Stimulated activated CD8-positive, alpha-beta memory T cell treated with anti-CD3 and anti-CD28 coated beads, Interleukin-7, amount 100 ng/mL, for 4 hours (primary cell): Measurements from ENCODE around the gene TBC1D32.
"Not testable (repeated sequence)": the region's sequence is repeated elsewhere in the genome, so short reads cannot be mapped to it uniquely, and the experiment has no call there.

Source experiments
- DNase-seq, 2 donors: peaks; one replicate each; pipeline ENCODE4 v3.0.0-alpha.2; 2020; ENCODE audit warnings: low read depth in 2 of 2

The TBC1D32 gene

GRCh38 chr6:121334299-121335086, at the start of gene TBC1D32:
Gene TBC1D32, minus strand, starts transcription at chr6:121334480. Its CDS starts 50 bp downstream, at chr6:121334430.
- peak; percentile 86 to 88 for DNase-seq

GRCh38 chr6:121383478-121383877, 49.2 kb upstream of the TBC1D32 start:
- no peak for DNase-seq

- DNase-seq: no peak
These were observed 48.3 kb upstream of the TBC1D32 start for GRCh38 chr6:121382467-121383121.

- DNase-seq: no peak
These were observed 42.1 kb upstream of the TBC1D32 start for GRCh38 chr6:121376411-121376810.

- not testable (repeated sequence) for DNase-seq
These were observed 39.9 kb upstream of the TBC1D32 start for GRCh38 chr6:121374219-121374618.

GRCh38 chr6:121365536-121366521, 31.5 kb upstream of the TBC1D32 start:
- DNase-seq: no peak

GRCh38 chr6:121356575-121356974, 22.3 kb upstream of the TBC1D32 start:
- DNase-seq: no peak

- no peak for DNase-seq
These were observed 20.5 kb upstream of the TBC1D32 start for GRCh38 chr6:121354764-121355163.

GRCh38 chr6:121352941-121353340, 18.7 kb upstream of the TBC1D32 start:
- no peak for DNase-seq

- DNase-seq: no peak
These were observed 17.6 kb upstream of the TBC1D32 start for GRCh38 chr6:121351916-121352315.

GRCh38 chr6:121349596-121349995, 15.3 kb upstream of the TBC1D32 start:
- DNase-seq: no peak

- DNase-seq: no peak
These were observed 13.2 kb upstream of the TBC1D32 start for GRCh38 chr6:121347484-121347883.

- no peak for DNase-seq
These were observed 10.3 kb upstream of the TBC1D32 start for GRCh38 chr6:121344539-121344938.

- no peak for DNase-seq
These were observed 5.5 kb upstream of the TBC1D32 start for GRCh38 chr6:121339639-121340226.

- DNase-seq: no peak
These were observed 4.7 kb upstream of the TBC1D32 start for GRCh38 chr6:121338956-121339355.

GRCh38 chr6:121338366-121338765, 4.1 kb upstream of the TBC1D32 start:
- DNase-seq: no peak

- DNase-seq: no peak
These were observed 1.1 kb upstream of the TBC1D32 start for GRCh38 chr6:121335087-121336008.

- DNase-seq: not testable (repeated sequence)
These were observed 586 bp downstream of the TBC1D32 start for GRCh38 chr6:121333694-121334093.

GRCh38 chr6:121333196-121333595, 1.1 kb downstream of the TBC1D32 start:
- DNase-seq: no peak

- no peak for DNase-seq
These were observed 3.8 kb downstream of the TBC1D32 start for GRCh38 chr6:121330516-121330915.

- no peak for DNase-seq
These were observed 13.0 kb downstream of the TBC1D32 start for GRCh38 chr6:121321282-121321681.
